CD4-positive, alpha-beta T cell treated with Interleukin-15 for 4 hours (primary cell): ENCODE results near the gene SYT13.

Experiments
- DNase-seq: peaks from one replicate; pipeline ENCODE4 v3.0.0-alpha.2; 2020; ENCODE audit warnings: low spot score

The SYT13 gene

DNA sequence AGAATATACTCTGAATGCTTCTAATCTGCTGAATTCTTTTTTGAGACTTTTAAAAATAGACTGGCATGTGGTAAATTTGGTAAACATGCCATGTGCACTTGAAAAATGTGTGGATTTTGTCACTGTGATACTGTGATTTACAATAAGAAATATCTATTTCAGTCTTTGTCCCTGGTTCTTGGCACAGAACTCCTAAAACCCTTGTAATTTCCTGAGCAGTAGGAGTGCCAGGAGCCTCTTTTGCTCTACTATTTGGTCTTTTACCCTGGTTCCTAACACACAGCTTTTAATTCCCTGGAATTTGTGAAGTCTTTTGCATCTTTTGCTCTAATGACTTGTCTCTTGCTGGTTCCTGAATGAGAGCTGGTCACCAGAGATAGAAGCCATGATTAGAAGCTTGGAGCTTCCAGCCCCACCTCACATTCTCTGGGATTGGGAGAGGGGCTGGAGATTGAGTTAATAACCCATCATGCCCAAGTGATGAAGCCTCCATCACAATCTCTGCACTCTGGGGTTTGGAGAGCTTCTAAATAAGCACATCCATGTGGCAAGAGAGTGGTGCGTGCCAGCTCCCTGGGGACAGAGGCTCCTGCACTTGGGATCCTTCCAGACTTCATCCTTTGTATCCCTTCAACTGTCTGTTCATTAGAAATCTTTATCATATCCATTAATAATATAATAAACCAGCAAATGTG is 27.2 kb upstream of the SYT13 start:
- no peak for DNase-seq

DNA sequence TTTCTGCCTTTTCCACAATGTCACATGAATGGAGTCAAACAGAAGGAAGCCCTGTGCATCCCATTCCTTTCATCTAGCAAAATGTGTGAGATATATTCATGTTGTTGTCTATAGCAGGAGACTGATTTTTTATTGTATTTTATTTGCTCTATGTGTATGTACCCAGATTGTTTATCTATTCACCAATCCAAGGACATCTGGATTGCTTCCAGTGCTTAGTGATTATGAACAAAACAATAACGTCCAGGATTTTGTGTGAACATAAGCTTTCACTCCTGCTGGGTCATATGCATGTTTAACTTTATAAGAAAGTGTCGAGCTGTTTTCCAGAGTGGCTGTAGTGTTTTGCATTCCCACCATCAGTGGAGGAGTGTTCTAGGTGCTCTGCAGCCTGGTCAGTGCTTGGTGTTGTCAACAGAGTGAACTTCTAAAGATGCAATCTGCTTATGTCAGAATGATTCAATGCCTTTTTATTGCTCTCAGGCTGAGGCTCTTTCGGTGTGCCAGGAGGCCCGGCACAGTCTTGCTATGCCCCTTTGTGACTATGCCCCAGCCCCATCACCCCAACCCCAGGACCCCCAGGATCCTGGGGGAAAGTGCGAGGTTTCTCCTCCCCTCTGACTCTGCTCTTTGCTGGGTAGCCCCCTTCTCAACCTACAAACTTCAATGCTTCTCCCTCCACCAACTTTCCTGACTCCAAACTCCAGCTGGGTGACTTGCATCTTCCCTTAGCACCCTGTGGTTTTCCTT is 19.9 kb upstream of the SYT13 start:
- no peak for DNase-seq

GRCh38 chr11:45304992-45305335 is 18.8 kb upstream of the SYT13 start:
- DNase-seq: no peak

GRCh38 chr11:45304111-45304991 is 18.2 kb upstream of the SYT13 start:
- DNase-seq: no peak

DNA sequence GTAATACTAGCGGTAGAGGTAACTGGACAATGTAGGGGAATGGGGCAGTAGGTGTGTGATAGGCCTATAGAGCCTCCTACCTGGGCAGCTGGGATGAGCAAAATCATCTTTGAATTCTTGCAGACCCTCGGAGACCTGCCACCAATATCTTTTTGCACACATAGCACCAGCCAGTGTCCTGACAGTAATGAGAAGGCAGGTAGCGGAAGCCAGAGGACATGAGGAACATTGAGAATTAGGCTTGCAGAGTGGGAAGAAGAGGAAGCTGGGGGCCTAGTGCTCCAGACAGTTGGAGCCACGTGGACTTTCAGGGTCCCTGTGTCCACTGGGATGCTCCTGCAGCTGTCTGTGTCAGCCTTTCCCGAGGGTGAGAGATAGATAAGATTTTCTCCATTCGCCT is 17.2 kb upstream of the SYT13 start:
- DNase-seq: no peak

- no peak for DNase-seq
Observed at GRCh38 chr11:45301537-45302246, 15.6 kb upstream of the SYT13 start.

- DNase-seq: no peak
Observed at GRCh38 chr11:45300715-45301114, 14.6 kb upstream of the SYT13 start.

GRCh38 chr11:45298718-45299117 is 12.6 kb upstream of the SYT13 start:
- DNase-seq: no peak

DNA sequence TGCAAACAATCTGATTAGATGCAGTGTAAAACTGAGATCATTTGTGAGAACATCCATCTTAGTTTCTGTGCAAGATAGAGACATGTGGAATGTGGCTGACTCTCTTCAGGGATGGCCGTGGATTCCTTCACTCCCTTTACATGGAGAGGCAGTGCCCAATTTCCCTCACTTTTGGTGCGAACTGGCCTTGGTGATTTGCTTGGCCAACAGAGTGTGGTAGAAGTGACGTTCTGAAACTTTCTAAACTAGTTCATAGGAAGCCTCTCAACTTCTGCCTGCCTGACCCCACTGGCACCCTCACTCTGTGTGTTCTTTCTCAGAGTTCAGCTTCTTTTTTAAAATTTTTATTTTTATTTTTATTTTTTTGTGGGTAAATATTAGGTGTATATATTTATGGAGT is 9.9 kb upstream of the SYT13 start:
- DNase-seq: no peak

- DNase-seq: no peak
Observed at GRCh38 chr11:45294499-45294898, 8.4 kb upstream of the SYT13 start.

DNA sequence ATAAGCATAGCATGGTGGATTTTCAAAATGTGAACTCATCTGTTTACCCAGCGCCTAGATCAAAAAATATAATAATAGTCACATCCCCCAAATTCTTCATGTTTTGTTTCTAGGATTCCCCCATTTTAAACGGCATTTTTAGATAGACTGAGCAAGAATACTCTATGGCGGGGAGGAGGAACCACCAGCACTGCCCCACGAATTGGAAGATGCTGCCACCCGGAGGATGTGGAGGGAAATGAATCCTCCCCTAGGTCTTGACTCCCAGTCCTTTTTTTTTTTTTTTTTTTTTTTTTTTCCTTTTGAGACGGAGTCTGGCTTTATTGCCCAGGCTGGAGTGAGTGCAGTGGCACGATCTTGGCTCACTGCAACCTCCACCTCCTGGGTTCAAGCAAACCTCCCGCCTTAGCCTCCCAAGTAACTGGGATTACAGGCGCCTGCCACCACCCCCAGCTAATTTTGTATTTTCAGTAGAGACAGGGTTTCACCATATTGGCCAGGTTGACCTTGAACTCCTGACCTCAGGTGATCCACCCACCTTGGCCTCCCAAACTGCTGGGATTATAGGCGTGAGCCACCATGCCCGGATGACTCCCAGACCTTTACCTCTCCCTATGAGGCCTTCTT is 7.5 kb upstream of the SYT13 start:
- DNase-seq: peak; percentile 56

DNA sequence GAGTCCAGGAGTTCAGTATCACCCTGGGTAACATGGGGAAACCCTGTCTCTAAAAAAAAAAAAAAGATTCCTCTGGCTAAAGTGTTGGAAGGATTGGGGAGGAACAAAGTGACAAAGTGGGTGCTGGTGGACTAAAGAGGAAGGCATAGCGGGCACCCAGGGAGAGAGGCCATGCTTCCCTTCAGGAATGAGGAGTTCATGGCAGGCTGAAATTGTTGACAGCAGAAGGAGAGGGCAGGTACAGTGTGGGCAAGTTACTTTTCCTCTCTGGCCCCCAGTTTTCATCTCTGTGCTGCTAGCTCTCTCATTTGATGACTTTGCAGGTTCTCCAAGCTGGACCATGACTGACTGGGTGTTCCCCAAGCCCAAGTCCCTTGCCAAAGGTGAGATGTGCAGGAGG is 4.4 kb upstream of the SYT13 start:
- DNase-seq: no peak

GRCh38 chr11:45289369-45289768 is 3.2 kb upstream of the SYT13 start:
- no peak for DNase-seq

DNA sequence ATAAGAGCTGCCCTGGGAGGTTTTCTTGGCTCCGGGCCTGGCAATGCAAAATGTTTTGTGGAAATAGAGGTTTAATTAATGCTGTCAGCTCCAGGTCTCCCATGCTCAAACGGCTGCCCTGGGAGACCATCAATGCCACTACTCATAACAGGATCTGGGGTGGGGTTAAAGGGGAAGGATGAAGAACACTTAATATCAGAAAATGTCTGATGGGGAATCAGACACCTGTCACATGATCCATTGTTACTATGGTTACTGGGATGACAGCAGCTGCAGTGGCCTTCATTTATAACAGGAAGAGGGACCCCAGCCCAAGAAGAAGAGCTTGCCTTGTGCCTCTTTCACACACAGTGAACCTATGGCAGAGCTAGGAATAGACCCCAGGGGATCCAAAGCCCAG is 2.2 kb upstream of the SYT13 start:
- DNase-seq: no peak

GRCh38 chr11:45287316-45287903 is 1.3 kb upstream of the SYT13 start:
- no peak for DNase-seq

DNA sequence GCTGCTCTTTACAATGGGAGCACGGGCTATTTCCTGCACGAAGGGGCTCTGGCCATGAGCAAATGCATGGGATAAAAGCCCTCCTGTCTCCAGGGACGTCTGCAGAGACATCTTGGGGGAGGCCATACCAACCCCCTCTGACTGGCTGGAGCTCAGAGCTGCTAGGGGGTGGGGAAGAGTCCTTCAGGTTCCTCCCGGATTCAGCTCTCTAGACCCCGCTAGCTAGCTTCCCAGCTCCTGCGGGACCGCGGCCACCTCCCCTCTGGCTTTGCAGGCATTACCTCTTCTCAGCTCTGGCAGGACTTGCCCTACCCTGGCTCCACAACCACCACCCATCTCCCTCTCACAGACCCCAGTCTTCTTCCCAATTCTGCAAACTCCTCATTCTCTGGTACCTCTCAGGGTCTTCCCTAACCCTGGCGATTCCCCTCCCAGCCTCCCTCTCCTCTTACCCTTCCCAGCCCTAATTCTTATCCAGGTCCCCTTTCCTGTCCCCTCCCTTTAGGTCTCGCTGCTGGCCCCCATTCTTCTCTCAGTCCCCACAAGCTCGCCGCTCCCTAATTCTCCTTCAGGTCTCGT is 802 bp downstream of the SYT13 start:
- no peak for DNase-seq

- DNase-seq: no peak
Observed at GRCh38 chr11:45282081-45282480, 4.1 kb downstream of the SYT13 start.

DNA sequence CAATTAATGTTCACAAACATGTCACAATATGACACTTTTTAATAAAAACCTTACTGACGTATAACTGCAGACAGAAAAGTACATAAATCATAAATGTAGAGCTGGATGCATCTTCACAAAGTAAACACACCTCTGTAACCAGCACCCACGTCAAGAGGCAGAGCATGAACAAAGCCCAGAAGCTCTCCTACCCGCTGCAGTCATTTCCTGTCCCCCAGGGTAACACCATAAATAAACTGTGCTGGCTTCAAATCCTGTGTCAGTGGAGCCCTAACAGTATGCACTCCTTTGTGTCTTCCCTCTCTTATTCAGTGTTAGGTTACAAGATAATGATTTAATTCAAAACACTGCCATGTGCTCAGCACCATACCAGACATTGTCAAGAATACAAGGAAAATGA is 5.7 kb downstream of the SYT13 start:
- no peak for DNase-seq

DNA sequence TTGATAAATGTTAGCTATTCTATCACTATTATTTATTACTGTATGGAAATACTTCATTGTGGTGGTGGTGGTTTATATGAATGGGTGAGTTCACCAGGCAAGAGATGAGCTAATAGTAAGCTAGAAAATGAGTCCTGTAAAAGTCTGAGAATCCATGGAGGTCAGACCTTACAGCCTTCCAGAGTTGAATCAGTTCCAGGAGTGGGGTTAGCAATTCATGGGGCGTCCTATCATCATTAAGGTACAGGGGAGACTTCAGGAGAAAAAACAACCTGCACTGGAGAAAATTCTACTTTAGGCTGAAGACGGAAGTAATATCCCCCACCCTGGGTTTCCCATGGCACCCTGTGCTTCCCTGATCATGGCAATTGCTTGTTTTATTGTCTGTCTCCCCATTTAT is 6.5 kb downstream of the SYT13 start:
- no peak for DNase-seq

- DNase-seq: no peak
Observed at GRCh38 chr11:45278714-45279113, 7.4 kb downstream of the SYT13 start.

GRCh38 chr11:45275828-45276227 is 10.3 kb downstream of the SYT13 start:
- DNase-seq: no peak
